HepG2 (cell line): ENCODE results near the gene CAMTA2. TPM values are rescaled to one million over a fixed set of nuclear protein-coding genes. Genes with fewer than 3 reads are reported as not detected.

Experiments used
- ATF7 ChIP-seq, 2 experiments: fragments of 450-650 bp in 1 of 2; sonication (generic) in 1 of 2; formaldehyde crosslinking in 1 of 2; IDR thresholded peaks; 2 replicates each; pipeline versions ENCODE4 v1.4.0 to v1.6.1; 2016 to 2020; ENCODE audit warnings: antibody characterized with exemption in 1 of 2, mild to moderate bottlenecking in 1 of 2, missing genetic modification reagents in 1 of 2
- BORCS8-MEF2B ChIP-seq: sonication (generic); formaldehyde crosslinking; IDR thresholded peaks from 2 replicates; pipeline ENCODE4 v1.8.0; 2022; ENCODE audit warnings: mild to moderate bottlenecking, missing genetic modification reagents
- CREM ChIP-seq, 2 experiments: sonication (generic) in 1 of 2; formaldehyde crosslinking in 1 of 2; IDR thresholded peaks; 2 replicates each; pipeline versions ENCODE4 v1.4.0 to v1.6.1; 2016 to 2020; ENCODE audit warnings: antibody characterized with exemption in 1 of 2, mild to moderate bottlenecking in 1 of 2, missing genetic modification reagents in 1 of 2
- DNMT1 ChIP-seq: sonication (generic); formaldehyde crosslinking; IDR thresholded peaks from 2 replicates; pipeline ENCODE4 v1.5.1; 2020; ENCODE audit warnings: mild to moderate bottlenecking, missing genetic modification reagents
- EZH2 ChIP-seq: conservative IDR thresholded peaks from 2 replicates; pipeline ENCODE4 v1.6.1; 2012; ENCODE audit warnings: mild to moderate bottlenecking, low read depth, low read length, moderate library complexity
- GATAD2A ChIP-seq: IDR thresholded peaks from 2 replicates; pipeline ENCODE4 v1.6.1; 2016
- HDAC2 ChIP-seq: sonication (generic); formaldehyde crosslinking; IDR thresholded peaks from 2 replicates; pipeline ENCODE4 v1.4.0; 2020; ENCODE audit warnings: missing genetic modification reagents
- HNF1A ChIP-seq, 2 experiments: sonication (generic) in 1 of 2; formaldehyde crosslinking in 1 of 2; IDR thresholded peaks; 2 replicates each; pipeline versions ENCODE4 v1.4.0 to v1.6.1; 2016 to 2020; ENCODE audit warnings: borderline replicate concordance in 1 of 2, low read depth in 1 of 2, mild to moderate bottlenecking in 1 of 2, missing genetic modification reagents in 1 of 2
- HOXA9 ChIP-seq: sonication (generic); formaldehyde crosslinking; IDR thresholded peaks from 2 replicates; pipeline ENCODE4 v1.8.1; 2022; ENCODE audit warnings: missing genetic modification reagents, mild to moderate bottlenecking, moderate library complexity, borderline replicate concordance
- MEIS1 ChIP-seq: sonication (generic); formaldehyde crosslinking; IDR thresholded peaks from 2 replicates; pipeline ENCODE4 v1.9.0; 2021; ENCODE audit warnings: mild to moderate bottlenecking, missing genetic modification reagents, moderate library complexity, borderline replicate concordance
- NCOA5 ChIP-seq: sonication (generic); formaldehyde crosslinking; IDR thresholded peaks from 2 replicates; pipeline ENCODE4 v1.4.0; 2020; ENCODE audit warnings: missing genetic modification reagents
- RCOR2 ChIP-seq: IDR thresholded peaks from 2 replicates; pipeline ENCODE4 v1.6.1; 2016; ENCODE audit warnings: missing biosample characterization, missing genetic modification reagents
- SMAD9 ChIP-seq: sonication (generic); formaldehyde crosslinking; IDR thresholded peaks from 2 replicates; pipeline ENCODE4 v1.5.1; 2020; ENCODE audit warnings: mild to moderate bottlenecking, missing genetic modification reagents
- SRSF1 ChIP-seq: fragments of 200-400 bp; formaldehyde crosslinking; optimal IDR thresholded peaks from 2 replicates; pipeline ENCODE3; 2017; ENCODE audit warnings: mild to moderate bottlenecking, low read depth, low read length, moderate library complexity
- TGIF2 ChIP-seq: IDR thresholded peaks from 2 replicates; pipeline ENCODE4 v1.6.1; 2016; ENCODE audit warnings: control low read depth, missing compliant biosample characterization
- YEATS2 ChIP-seq: sonication (generic); formaldehyde crosslinking; IDR thresholded peaks from 2 replicates; pipeline ENCODE4 v1.4.0; 2020; ENCODE audit warnings: missing genetic modification reagents, borderline replicate concordance
- ZBTB21 ChIP-seq: sonication (generic); formaldehyde crosslinking; IDR thresholded peaks from 2 replicates; pipeline ENCODE4 v1.4.0; 2020; ENCODE audit warnings: missing genetic modification reagents
- ZBTB49 ChIP-seq: sonication (generic); formaldehyde crosslinking; IDR thresholded peaks from 2 replicates; pipeline ENCODE4 v1.4.0; 2020; ENCODE audit warnings: missing genetic modification reagents, borderline replicate concordance
- ZFP1 ChIP-seq: IDR thresholded peaks from 2 replicates; pipeline ENCODE4 v1.6.1; 2016
- ZNF296 ChIP-seq: sonication (generic); formaldehyde crosslinking; conservative IDR thresholded peaks from 2 replicates; pipeline ENCODE4 v1.5.0; 2020; ENCODE audit warnings: mild to moderate bottlenecking, missing genetic modification reagents
- ZNF30 ChIP-seq: sonication (generic); formaldehyde crosslinking; IDR thresholded peaks from 2 replicates; pipeline ENCODE4 v1.5.0; 2020; ENCODE audit warnings: mild to moderate bottlenecking, missing genetic modification reagents
- ZNF691 ChIP-seq: sonication (generic); formaldehyde crosslinking; IDR thresholded peaks from 2 replicates; pipeline ENCODE4 v1.4.0; 2020; ENCODE audit warnings: missing genetic modification reagents, low read depth, mild to moderate bottlenecking, borderline replicate concordance
- ZNF788 ChIP-seq: sonication (generic); formaldehyde crosslinking; IDR thresholded peaks from 2 replicates; pipeline ENCODE4 v1.5.0; 2020; ENCODE audit warnings: mild to moderate bottlenecking, missing genetic modification reagents, borderline replicate concordance
- polyA plus RNA-seq, 8 experiments: library from polyadenylated mRNA; depleted of rRNA in 3 of 8; stranded (reverse) in 7 of 8; unstranded in 1 of 8; fragments of >200 nt; fragmentation: Illumina TruSeq in 4 of 8; extraction: Trizol in 4 of 8; gene quantifications; 2 replicates each; pipeline versions ENCODE4 v1.2.1 to v1.2.3, GENCODE V29; 2011 to 2016; ENCODE audit warnings: low read depth in 4 of 8, missing spikeins in 1 of 8, mixed read lengths in 1 of 8; ENCODE audit not compliant: insufficient read depth in 1 of 8
- total RNA-seq, 5 experiments: library from RNA; depleted of rRNA; stranded (reverse); fragments of >200 nt; fragmentation: Illumina TruSeq; extraction: Trizol; gene quantifications; 2 replicates each; pipeline ENCODE4 v1.2.3, GENCODE V29; 2016; ENCODE audit warnings: low read depth in 1 of 5

CAMTA2 gene
- total and polyA plus RNA-seq, 2 of the 13 experiments (the other 11 are each of a cell fraction or from before 2014, with no cell fraction given): 4.1 to 7.1 TPM

GRCh38 chr17:4948166-4948930 is 39.1 kb downstream of the CAMTA2 start, which contains the start of gene PFN1 (continued):
- TF ChIP-seq HNF1A (IDR thresholded peaks at IDR 0.05; ENCODE audit: low read depth): 0 out of 2 replicates have a peak, but pooled peaks have one; percentile 13
- peak; percentile 55 for TF ChIP-seq HNF1A (CRISPR knock-in tag; IDR thresholded peaks at IDR 0.05; ENCODE audit: borderline replicate concordance)
- TF ChIP-seq TGIF2: no peak
- TF ChIP-seq GATAD2A (CRISPR knock-in tag): no peak
- TF ChIP-seq BORCS8-MEF2B (CRISPR knock-in tag): peak; percentile 62; the same call in 1 of the 2 replicates
- TF ChIP-seq SMAD9: 0 out of 2 replicates have a peak, but pooled peaks have one; percentile 57
- TF ChIP-seq ZFP1: no peak
- no peak for TF ChIP-seq YEATS2 (CRISPR knock-in tag)
- TF ChIP-seq CREM (IDR thresholded peaks at IDR 0.05): no peak
- TF ChIP-seq CREM (CRISPR knock-in tag; IDR thresholded peaks at IDR 0.05): no peak
- TF ChIP-seq RCOR2 (CRISPR knock-in tag): no peak
- TF ChIP-seq ZNF296 (CRISPR knock-in tag): no peak
- no peak for TF ChIP-seq SRSF1
- TF ChIP-seq ZBTB21 (CRISPR knock-in tag): no peak
- TF ChIP-seq ZNF691 (CRISPR knock-in tag): 0 out of 2 replicates have a peak, but pooled peaks have one; percentile 45
- TF ChIP-seq EZH2: no peak
- no peak for TF ChIP-seq HDAC2 (CRISPR knock-in tag)
- TF ChIP-seq HOXA9 (CRISPR knock-in tag): no peak
- TF ChIP-seq MEIS1 (CRISPR knock-in tag): peak; percentile 71; the same call in 1 of the 2 replicates
- TF ChIP-seq ZBTB49 (CRISPR knock-in tag): no peak
- TF ChIP-seq ATF7 (IDR thresholded peaks at IDR 0.05): no peak
- TF ChIP-seq ATF7 (CRISPR knock-in tag; IDR thresholded peaks at IDR 0.05): peak; percentile 76
- TF ChIP-seq ZNF788 (CRISPR knock-in tag): peak; percentile 18; the same call in 1 of the 2 replicates
- TF ChIP-seq NCOA5 (CRISPR knock-in tag): no peak
- peak; percentile 21; the same call in 1 of the 2 replicates for TF ChIP-seq DNMT1 (CRISPR knock-in tag)
- TF ChIP-seq ZNF30 (CRISPR knock-in tag): no peak
